Subcutaneous adipose tissue (tissue), 4 donors: ENCODE data around the gene QSOX1. TPM values are rescaled to one million over a fixed set of nuclear protein-coding genes. Genes with fewer than 3 reads are reported as not detected.

Experiments
- total RNA-seq, 4 donors: library from RNA; depleted of rRNA; stranded (reverse); fragments of >200 nt; gene quantifications; one replicate each; pipeline ENCODE4 v1.1.0, GENCODE V29; 2016
- TF ChIP-seq, protein P1 (sequence below): fragments of 450-650 bp; IDR thresholded peaks from one replicate; pipeline ENCODE4 v1.5.1; 2016; ENCODE audit warnings: low read depth, mild to moderate bottlenecking, control low read depth, antibody characterized with exemption, moderate library complexity

The QSOX1 gene
- total RNA-seq, 4 donors from 2014 or later = 16.8 to 71.4 (median 49.7) TPM

DNA sequence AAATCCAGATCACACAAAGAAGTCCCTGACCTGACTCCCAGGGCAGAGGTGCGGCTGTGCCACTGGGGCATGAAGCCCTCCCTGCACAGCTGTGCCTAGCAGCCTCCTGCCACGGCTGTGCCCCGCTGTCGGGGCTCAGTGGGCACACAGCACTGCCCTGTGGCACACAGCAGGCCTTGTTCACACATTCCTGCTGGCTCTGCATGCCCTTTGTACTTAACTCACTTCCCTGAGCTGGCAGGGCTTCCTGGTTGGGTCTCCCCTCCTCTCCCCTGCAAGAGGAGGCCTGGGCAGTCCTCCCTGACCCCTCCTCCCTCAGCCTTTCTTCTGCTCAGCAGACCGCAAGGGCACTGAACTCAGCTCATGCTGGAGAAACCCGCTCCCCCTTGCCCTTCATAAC is 90.2 kb downstream of the QSOX1 start:
- TF ChIP-seq, protein P1, sequence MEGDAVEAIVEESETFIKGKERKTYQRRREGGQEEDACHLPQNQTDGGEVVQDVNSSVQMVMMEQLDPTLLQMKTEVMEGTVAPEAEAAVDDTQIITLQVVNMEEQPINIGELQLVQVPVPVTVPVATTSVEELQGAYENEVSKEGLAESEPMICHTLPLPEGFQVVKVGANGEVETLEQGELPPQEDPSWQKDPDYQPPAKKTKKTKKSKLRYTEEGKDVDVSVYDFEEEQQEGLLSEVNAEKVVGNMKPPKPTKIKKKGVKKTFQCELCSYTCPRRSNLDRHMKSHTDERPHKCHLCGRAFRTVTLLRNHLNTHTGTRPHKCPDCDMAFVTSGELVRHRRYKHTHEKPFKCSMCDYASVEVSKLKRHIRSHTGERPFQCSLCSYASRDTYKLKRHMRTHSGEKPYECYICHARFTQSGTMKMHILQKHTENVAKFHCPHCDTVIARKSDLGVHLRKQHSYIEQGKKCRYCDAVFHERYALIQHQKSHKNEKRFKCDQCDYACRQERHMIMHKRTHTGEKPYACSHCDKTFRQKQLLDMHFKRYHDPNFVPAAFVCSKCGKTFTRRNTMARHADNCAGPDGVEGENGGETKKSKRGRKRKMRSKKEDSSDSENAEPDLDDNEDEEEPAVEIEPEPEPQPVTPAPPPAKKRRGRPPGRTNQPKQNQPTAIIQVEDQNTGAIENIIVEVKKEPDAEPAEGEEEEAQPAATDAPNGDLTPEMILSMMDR = no peak

GRCh38 chr1:180246579-180246978 is 91.9 kb downstream of the QSOX1 start:
- TF ChIP-seq, protein P1 = no peak

DNA sequence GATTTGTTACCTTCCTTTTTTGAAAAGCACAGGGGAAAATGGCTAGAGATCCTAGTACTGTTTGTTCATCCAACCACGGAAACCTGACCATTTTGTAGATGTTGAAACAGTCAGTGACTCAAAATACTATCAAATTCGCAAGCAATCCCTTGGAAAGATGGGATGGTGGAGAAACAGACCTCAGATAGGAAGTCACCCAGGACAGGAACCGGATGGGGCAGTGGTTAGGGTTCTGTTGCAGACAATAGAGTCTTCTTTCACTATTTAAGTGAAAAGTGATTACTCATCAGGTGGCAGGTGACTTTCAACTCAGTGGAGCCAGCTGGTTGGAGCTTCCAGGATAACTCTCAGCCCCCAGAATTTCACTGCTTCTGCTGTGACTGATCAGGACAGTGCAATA is 92.4 kb downstream of the QSOX1 start:
- TF ChIP-seq, protein P1 = no peak

- TF ChIP-seq, protein P1 = no peak
Measured at GRCh38 chr1:180247580-180247979, 92.9 kb downstream of the QSOX1 start.

DNA sequence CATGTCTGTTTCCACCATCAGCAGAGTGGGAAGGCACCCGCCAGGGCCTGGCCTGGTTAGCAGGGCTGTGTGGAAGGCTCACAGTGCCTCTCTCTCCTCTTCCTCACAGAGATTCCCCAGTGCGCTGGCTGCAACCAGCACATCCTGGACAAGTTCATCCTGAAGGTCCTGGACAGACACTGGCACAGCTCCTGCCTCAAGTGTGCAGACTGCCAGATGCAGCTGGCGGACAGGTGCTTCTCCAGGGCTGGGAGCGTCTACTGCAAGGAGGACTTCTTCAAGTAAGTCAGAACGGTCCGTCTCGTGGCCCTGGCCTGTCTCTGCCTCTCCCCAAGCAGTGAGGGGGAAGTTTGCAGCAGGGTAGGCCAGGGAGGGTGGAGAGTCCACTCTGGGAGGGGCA is 93.5 kb downstream of the QSOX1 start:
- TF ChIP-seq, protein P1 = no peak

GRCh38 chr1:180248731-180249681 is 94.3 kb downstream of the QSOX1 start:
- TF ChIP-seq, protein P1 = no peak

- TF ChIP-seq, protein P1 = no peak
Measured at GRCh38 chr1:180249725-180250498, 95.2 kb downstream of the QSOX1 start.
